A549 (cell line): ENCODE results near the gene SLC37A1. TPM values are rescaled to one million over a fixed set of nuclear protein-coding genes. Genes with fewer than 3 reads are reported as not detected.

ENCODE experiments used
- ATAC-seq, 2 experiments: fragments of 200-7000 bp in 1 of 2; fragments of >200 bp in 1 of 2; cut with Nextera tagmentation in 1 of 2; cut with Tn5 transposase in 1 of 2; 3 replicates each; pipeline versions ENCODE4 v1.8.0 to v1.9.1; 2018 to 2020; ENCODE audit warnings: mild to moderate bottlenecking in 1 of 2, moderate library complexity in 1 of 2
- CTCF ChIA-PET: fragments of 300-600 bp; sonication (Branson Sonifier 250); formaldehyde crosslinking; extraction: SDS; loops from one replicate; lab custom pipeline; 2021; ENCODE audit warnings: antibody characterized with exemption, inconsistent platforms; lab: Yijun Ruan, JAX
- POLR2A ChIA-PET: fragments of 350-600 bp; formaldehyde crosslinking; extraction: SDS; loops from one replicate; lab custom pipeline; 2021; ENCODE audit warnings: antibody characterized with exemption, inconsistent platforms; lab: Yijun Ruan, JAX
- DNase-seq, 2 experiments: peaks; one replicate each; pipeline versions ENCODE4 v3.0.0 to v3.0.0-alpha.2; 2011 to 2016; ENCODE audit warnings: low read depth in 1 of 2, low spot score in 1 of 2
- FAIRE-seq: peaks from 2 replicates; lab custom pipeline; 2011; peaks lifted over from hg19 to GRCh38; lab: Jason Lieb, UNC
- H3K27ac ChIP-seq, 2 experiments: fragments of >200 bp; sonication (Bioruptor Twin); formaldehyde crosslinking; 3 replicates each; pipeline ENCODE4 v1.5.1; 2016 to 2017
- H3K4me1 ChIP-seq: fragments of >200 bp; sonication (Bioruptor Twin); formaldehyde crosslinking; 3 replicates; pipeline ENCODE4 v1.6.1; 2016
- H3K4me2 ChIP-seq: fragments of >200 bp; sonication (Bioruptor Twin); formaldehyde crosslinking; 3 replicates; pipeline ENCODE4 v1.6.1; 2016
- H3K4me3 ChIP-seq: fragments of >200 bp; sonication (Bioruptor Twin); formaldehyde crosslinking; 3 replicates; pipeline ENCODE4 v1.5.1; 2016
- H3K9me3 ChIP-seq: fragments of >200 bp; sonication (Bioruptor Twin); formaldehyde crosslinking; 3 replicates; pipeline ENCODE4 v1.6.1; 2016
- ATOH8 ChIP-seq: fragments of 250-450 bp; sonication (Bioruptor Pico); IDR thresholded peaks from 2 replicates; pipeline ENCODE4 v1.5.0; 2020; ENCODE audit warnings: low read depth, mild to moderate bottlenecking, moderate library complexity
- CBX2 ChIP-seq: fragments of 200-600 bp; sonication (generic); IDR thresholded peaks from 2 replicates; pipeline ENCODE4 v1.6.1; 2016; ENCODE audit warnings: low read depth, mild to moderate bottlenecking, borderline replicate concordance
- CBX8 ChIP-seq: fragments of 200-600 bp; sonication (generic); IDR thresholded peaks from 2 replicates; pipeline ENCODE4 v1.6.1; 2016
- ELK1 ChIP-seq: fragments of 150-350 bp; IDR thresholded peaks from 2 replicates; pipeline ENCODE4 v1.6.1; 2014; ENCODE audit warnings: low read depth, mild to moderate bottlenecking, low read length
- EP300 ChIP-seq, 2 experiments: fragments of >200 bp; sonication (Bioruptor Twin); formaldehyde crosslinking; IDR thresholded peaks; 2 replicates in 1 of 2; 3 replicates in 1 of 2; pipeline ENCODE4 v1.6.1; 2016 to 2017
- FOXS1 ChIP-seq: fragments of 250-450 bp; sonication (Bioruptor Pico); IDR thresholded peaks from 2 replicates; pipeline ENCODE4 v1.5.0; 2020; ENCODE audit warnings: mild to moderate bottlenecking, moderate library complexity
- GATA3 ChIP-seq: IDR thresholded peaks from 2 replicates; pipeline ENCODE4 v1.6.1; 2012; ENCODE audit warnings: borderline replicate concordance
- HDAC2 ChIP-seq: fragments of 200-600 bp; sonication (generic); IDR thresholded peaks from 2 replicates; pipeline ENCODE4 v1.6.1; 2016
- HES2 ChIP-seq: fragments of >200 bp; sonication (Bioruptor Twin); formaldehyde crosslinking; IDR thresholded peaks from 2 replicates; pipeline ENCODE4 v1.6.1; 2016
- HMGXB4 ChIP-seq: fragments of 250-450 bp; sonication (Bioruptor Pico); IDR thresholded peaks from 2 replicates; pipeline ENCODE4 v1.5.0; 2021; ENCODE audit warnings: mild to moderate bottlenecking, moderate library complexity, borderline replicate concordance
- HOXA7 ChIP-seq: fragments of 250-450 bp; sonication (Bioruptor Pico); IDR thresholded peaks from 2 replicates; pipeline ENCODE4 v1.5.0; 2020; ENCODE audit warnings: mild to moderate bottlenecking, moderate library complexity
- KDM1A ChIP-seq: fragments of 200-600 bp; sonication (generic); IDR thresholded peaks from 2 replicates; pipeline ENCODE4 v1.6.1; 2016; ENCODE audit warnings: low read depth, mild to moderate bottlenecking
- NPAS2 ChIP-seq: fragments of 250-450 bp; sonication (Bioruptor Pico); IDR thresholded peaks from 2 replicates; pipeline ENCODE4 v1.8.0; 2022; ENCODE audit warnings: mild to moderate bottlenecking, moderate library complexity, borderline replicate concordance
- PBX3 ChIP-seq: IDR thresholded peaks from 2 replicates; pipeline ENCODE4 v1.6.1; 2012
- POLR2AphosphoS2 ChIP-seq: conservative IDR thresholded peaks from 2 replicates; pipeline ENCODE4 v1.6.1; 2012; ENCODE audit warnings: low read length, improper control_type of control experiment, inconsistent platforms
- RAD21 ChIP-seq, 2 experiments: fragments of >200 bp in 1 of 2; sonication (Bioruptor Twin) in 1 of 2; formaldehyde crosslinking in 1 of 2; IDR thresholded peaks in 1 of 2; conservative IDR thresholded peaks in 1 of 2; 2 replicates in 1 of 2; 3 replicates in 1 of 2; pipeline ENCODE4 v1.6.1; 2012 to 2018; ENCODE audit warnings: inconsistent platforms in 1 of 2
- RARB ChIP-seq: fragments of 250-450 bp; sonication (Bioruptor Pico); IDR thresholded peaks from 2 replicates; pipeline ENCODE4 v1.8.0; 2021; ENCODE audit warnings: mild to moderate bottlenecking, moderate library complexity
- RFX5 ChIP-seq: fragments of 450-650 bp; IDR thresholded peaks from 2 replicates; pipeline ENCODE4 v1.7.1; 2014; ENCODE audit warnings: antibody characterized with exemption, mild to moderate bottlenecking, moderate library complexity
- TP53 ChIP-seq: fragments of 250-450 bp; sonication (Bioruptor Pico); IDR thresholded peaks from 2 replicates; pipeline ENCODE4 v1.5.0; 2021; ENCODE audit warnings: mild to moderate bottlenecking, moderate library complexity
- USF2 ChIP-seq: fragments of 450-650 bp; IDR thresholded peaks from 2 replicates; pipeline ENCODE4 v1.6.1; 2014; ENCODE audit warnings: antibody characterized with exemption
- ZFP36 ChIP-seq: fragments of 450-650 bp; IDR thresholded peaks from 2 replicates; pipeline ENCODE4 v1.6.1; 2014; ENCODE audit warnings: borderline replicate concordance; ENCODE audit not compliant: partially characterized antibody
- WGBS: methylation state at CpG from one replicate; pipeline ENCODE4 v1.1.6; 2017; ENCODE audit errors: missing lambda C conversion rate; 5-methylcytosine and 5-hydroxymethylcytosine counted together
- polyA plus RNA-seq, 4 experiments: library from polyadenylated mRNA; depleted of rRNA in 3 of 4; stranded (reverse); fragments of >200 nt; fragmentation: RNase III in 1 of 4; extraction: RNeasy Plus Mini Kit Qiagen cat#74134 plus additional on column Dnase treatment in 1 of 4; gene quantifications; 2 replicates in 3 of 4; 3 replicates in 1 of 4; pipeline ENCODE4 v1.2.3, GENCODE V29; 2011 to 2017

Gene SLC37A1
- polyA plus RNA-seq, 2 of the 4 experiments (the other 2 are of a cell fraction), result 1.9 to 2.1 TPM

GRCh38 chr21:42532466-42533181, 19.0 kb downstream of the SLC37A1 start:
- no peak for DNase-seq
- whole genome bisulfite sequencing, result 87% methylated on average over 15 of the region's 18 CpGs

GRCh38 chr21:42533306-42533962, 19.8 kb downstream of the SLC37A1 start:
- ChIA-PET POLR2A (no interaction called here), CTCF (interaction anchor here (1.7 kb wide), 1 partner anchor 9 kb away, joined by 4 read pairs; no protein-coding TSS in a partner anchor)
- FAIRE-seq, result no peak
- WGBS, result 81% methylated on average over 12 of the region's 13 CpGs
- ATAC-seq, result no peak
- no peak for DNase-seq
- Histone ChIP-seq H3K9me3 (no peaks in the 10 kb centered on the region), H3K4me1 (no peaks in the 10 kb centered on the region), H3K27ac (no peak overlapping the region), H3K4me3 (no peak overlapping the region), H3K4me2 (no peak overlapping the region)
- TF ChIP-seq ATOH8 (CRISPR knock-in tag), result no peak

More at GRCh38 chr21:42532466-42533181, 19.0 kb downstream of the SLC37A1 start:
- Histone ChIP-seq H3K9me3 (no peaks in the 10 kb centered on the region), H3K4me3 (no peak overlapping the region), H3K27ac (no peak overlapping the region), H3K4me2 (no peak overlapping the region), H3K4me1 (no peaks in the 10 kb centered on the region)
- ChIA-PET CTCF (interaction anchor here (1.7 kb wide), 1 partner anchor 9 kb away, joined by 4 read pairs; no protein-coding TSS in a partner anchor), POLR2A (no interaction called here)
- FAIRE-seq (no peak), ATAC-seq (no peak)
- TF ChIP-seq HOXA7 (CRISPR knock-in tag) (no peak), TP53 (CRISPR knock-in tag) (no peak), EP300 (IDR thresholded peaks at IDR 0.05) (no peak), ZFP36 (no peak), HES2 (no peak), NPAS2 (CRISPR knock-in tag) (no peak), PBX3 (no peak), CBX8 (no peak), RAD21 (conservative IDR thresholded peaks at IDR 0.05 in 1 of 2, IDR thresholded peaks at IDR 0.05 in 1 of 2) (no peak), RFX5 (no peak), HDAC2 (no peak), CBX2 (no peak), RARB (CRISPR knock-in tag) (no peak), FOXS1 (CRISPR knock-in tag) (no peak), POLR2AphosphoS2 (no peak), ELK1 (no peak), GATA3 (no peak), USF2 (no peak), KDM1A (no peak), HMGXB4 (CRISPR knock-in tag) (no peak)
